KMS-11 (cell line): ENCODE measurements around the gene KANSL1.

Experiments used
- H2AFZ ChIP-seq: fragments of 200-600 bp; sonication (generic); 2 replicates; pipeline ENCODE4 v1.6.1; 2016; ENCODE audit warnings: antibody characterized with exemption, mixed run types, low read depth
- H3K27ac ChIP-seq: fragments of 200-600 bp; sonication (generic); 2 replicates; pipeline ENCODE4 v1.6.1; 2016; ENCODE audit warnings: mild to moderate bottlenecking, mixed run types
- H3K27me3 ChIP-seq: fragments of 200-600 bp; sonication (generic); 2 replicates; pipeline ENCODE4 v1.6.1; 2017; ENCODE audit warnings: mild to moderate bottlenecking, low read depth, mixed run types, moderate library complexity; ENCODE audit not compliant: insufficient read depth
- H3K36me3 ChIP-seq: fragments of 200-600 bp; sonication (generic); 2 replicates; pipeline ENCODE4 v1.6.1; 2017; ENCODE audit warnings: mild to moderate bottlenecking, mixed run types; ENCODE audit not compliant: insufficient read depth
- H3K4me1 ChIP-seq: fragments of 200-600 bp; sonication (generic); 2 replicates; pipeline ENCODE4 v1.6.1; 2016; ENCODE audit warnings: mild to moderate bottlenecking, low read depth, mixed run types; ENCODE audit not compliant: poor library complexity, severe bottlenecking
- H3K4me2 ChIP-seq: fragments of 200-600 bp; sonication (generic); 2 replicates; pipeline ENCODE4 v1.7.0; 2016; ENCODE audit warnings: mild to moderate bottlenecking, mixed run types
- H3K4me3 ChIP-seq: fragments of 200-600 bp; sonication (generic); IDR thresholded peaks from 2 replicates; pipeline ENCODE4 v1.6.1; 2017; ENCODE audit warnings: low read depth, low read length, mixed read lengths; ENCODE audit not compliant: insufficient read depth
- H3K79me2 ChIP-seq: fragments of 200-600 bp; sonication (generic); 2 replicates; pipeline ENCODE4 v1.6.1; 2016; ENCODE audit warnings: low read depth, mixed run types; ENCODE audit not compliant: insufficient read depth
- H3K9ac ChIP-seq: fragments of 200-600 bp; sonication (generic); 2 replicates; pipeline ENCODE4 v1.6.1; 2016; ENCODE audit warnings: mild to moderate bottlenecking, mixed run types
- H4K20me1 ChIP-seq: fragments of 200-600 bp; sonication (generic); 2 replicates; pipeline ENCODE4 v1.6.1; 2016; ENCODE audit warnings: mild to moderate bottlenecking, mixed run types; ENCODE audit not compliant: insufficient read depth
- TF ChIP-seq, protein P1 (sequence below): fragments of 200-600 bp; sonication (generic); conservative IDR thresholded peaks from 2 replicates; pipeline ENCODE4 v1.6.1; 2017; ENCODE audit warnings: low read depth, mild to moderate bottlenecking, antibody characterized with exemption, low read length, moderate library complexity, mixed read lengths

The KANSL1 gene

DNA sequence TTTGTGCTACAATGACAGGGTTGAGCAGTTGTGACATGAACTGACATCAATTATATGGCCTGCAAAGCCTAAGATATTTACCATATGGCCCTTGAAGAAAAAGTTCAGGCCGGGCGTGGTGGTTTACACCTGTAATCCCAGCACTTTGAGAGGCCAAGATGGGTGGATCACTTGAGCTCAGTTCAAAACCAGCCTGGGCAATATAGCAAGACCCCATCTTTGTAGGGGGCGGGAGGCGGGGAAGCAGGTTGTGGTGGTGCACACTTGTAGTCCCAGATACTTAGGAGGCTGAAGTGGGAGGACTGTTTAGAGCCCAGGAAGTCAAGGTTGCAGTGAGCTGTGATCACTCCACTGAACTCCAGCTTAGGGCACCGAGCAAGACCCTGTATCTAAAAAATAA is 145.8 kb downstream of the KANSL1 start:
- no peak overlapping the region for H3K27ac ChIP-seq
- TF ChIP-seq, protein P1, sequence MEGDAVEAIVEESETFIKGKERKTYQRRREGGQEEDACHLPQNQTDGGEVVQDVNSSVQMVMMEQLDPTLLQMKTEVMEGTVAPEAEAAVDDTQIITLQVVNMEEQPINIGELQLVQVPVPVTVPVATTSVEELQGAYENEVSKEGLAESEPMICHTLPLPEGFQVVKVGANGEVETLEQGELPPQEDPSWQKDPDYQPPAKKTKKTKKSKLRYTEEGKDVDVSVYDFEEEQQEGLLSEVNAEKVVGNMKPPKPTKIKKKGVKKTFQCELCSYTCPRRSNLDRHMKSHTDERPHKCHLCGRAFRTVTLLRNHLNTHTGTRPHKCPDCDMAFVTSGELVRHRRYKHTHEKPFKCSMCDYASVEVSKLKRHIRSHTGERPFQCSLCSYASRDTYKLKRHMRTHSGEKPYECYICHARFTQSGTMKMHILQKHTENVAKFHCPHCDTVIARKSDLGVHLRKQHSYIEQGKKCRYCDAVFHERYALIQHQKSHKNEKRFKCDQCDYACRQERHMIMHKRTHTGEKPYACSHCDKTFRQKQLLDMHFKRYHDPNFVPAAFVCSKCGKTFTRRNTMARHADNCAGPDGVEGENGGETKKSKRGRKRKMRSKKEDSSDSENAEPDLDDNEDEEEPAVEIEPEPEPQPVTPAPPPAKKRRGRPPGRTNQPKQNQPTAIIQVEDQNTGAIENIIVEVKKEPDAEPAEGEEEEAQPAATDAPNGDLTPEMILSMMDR: no peak
- no peak overlapping the region for H2AFZ ChIP-seq
- H4K20me1 ChIP-seq: no peaks in the 10 kb centered on the region
- no peak overlapping the region for H3K9ac ChIP-seq
- H3K79me2 ChIP-seq: peaks cover 8% of the 10 kb centered on the region; the same call in 1 of the 2 replicates
- no peaks in the 10 kb centered on the region for H3K27me3 ChIP-seq
- no peak overlapping the region for H3K4me3 ChIP-seq
- peaks cover 48% of the 10 kb centered on the region for H3K4me1 ChIP-seq
- H3K36me3 ChIP-seq: peaks cover 10% of the 10 kb centered on the region; the same call in 1 of the 2 replicates
- H3K4me2 ChIP-seq: no peak overlapping the region

DNA sequence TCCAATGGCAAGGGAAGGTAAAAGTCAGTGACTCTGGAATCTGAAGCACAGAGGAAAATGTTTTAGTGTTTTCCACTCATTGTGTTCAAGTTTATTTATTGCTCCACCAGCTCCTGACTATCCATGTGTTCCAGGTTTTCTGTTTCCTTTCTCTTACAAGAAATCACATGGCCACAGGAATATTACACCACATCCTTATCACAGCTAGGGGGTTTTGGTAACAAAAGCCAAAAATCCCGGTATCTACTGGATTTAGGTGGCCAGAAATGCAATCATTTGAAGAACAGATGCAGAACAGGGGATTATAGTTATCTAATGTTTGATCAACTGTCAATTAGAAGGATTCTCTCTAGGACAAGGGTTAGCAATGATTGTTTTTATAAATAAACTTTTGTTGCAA is 146.3 kb downstream of the KANSL1 start:
- H3K4me2 ChIP-seq: no peak overlapping the region
- TF ChIP-seq, protein P1: no peak
- no peak overlapping the region for H3K9ac ChIP-seq
- H3K4me3 ChIP-seq: no peak overlapping the region
- H2AFZ ChIP-seq: no peak overlapping the region
- H3K79me2 ChIP-seq: peaks cover 8% of the 10 kb centered on the region; the same call in 1 of the 2 replicates
- H3K36me3 ChIP-seq: peaks cover 10% of the 10 kb centered on the region; the same call in 1 of the 2 replicates
- no peak overlapping the region for H3K27ac ChIP-seq
- H3K27me3 ChIP-seq: no peaks in the 10 kb centered on the region
- H3K4me1 ChIP-seq: peaks cover 44% of the 10 kb centered on the region
- no peaks in the 10 kb centered on the region for H4K20me1 ChIP-seq

DNA sequence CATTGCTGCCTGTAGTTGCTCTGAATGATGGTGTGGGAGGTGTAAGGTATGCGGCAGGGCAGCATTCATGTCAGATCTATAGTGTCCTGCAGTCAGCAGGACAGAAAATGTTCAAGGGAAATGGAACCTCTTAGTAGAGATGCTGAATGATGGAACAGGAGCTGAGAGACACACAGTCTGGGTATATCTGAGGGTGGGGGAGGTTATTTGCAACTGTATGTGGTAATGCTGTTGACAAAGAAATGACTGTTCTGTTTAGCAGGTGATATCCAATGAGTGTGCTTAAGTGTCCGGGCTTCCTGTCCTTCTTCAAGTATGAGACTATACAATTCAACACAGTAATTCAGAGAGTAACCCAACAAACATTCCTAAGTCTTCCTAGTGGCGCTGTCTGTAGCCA is 147.6 kb downstream of the KANSL1 start:
- TF ChIP-seq, protein P1: no peak
- H3K27me3 ChIP-seq: no peaks in the 10 kb centered on the region
- H2AFZ ChIP-seq: no peak overlapping the region
- H3K4me3 ChIP-seq: no peak overlapping the region
- peaks cover 8% of the 10 kb centered on the region; the same call in 1 of the 2 replicates for H3K79me2 ChIP-seq
- H3K36me3 ChIP-seq: peaks cover 10% of the 10 kb centered on the region; the same call in 1 of the 2 replicates
- H3K9ac ChIP-seq: no peak overlapping the region
- H3K4me2 ChIP-seq: no peak overlapping the region
- no peaks in the 10 kb centered on the region for H4K20me1 ChIP-seq
- peaks cover 35% of the 10 kb centered on the region for H3K4me1 ChIP-seq
- no peak overlapping the region; the same call in 1 of the 2 replicates for H3K27ac ChIP-seq

DNA sequence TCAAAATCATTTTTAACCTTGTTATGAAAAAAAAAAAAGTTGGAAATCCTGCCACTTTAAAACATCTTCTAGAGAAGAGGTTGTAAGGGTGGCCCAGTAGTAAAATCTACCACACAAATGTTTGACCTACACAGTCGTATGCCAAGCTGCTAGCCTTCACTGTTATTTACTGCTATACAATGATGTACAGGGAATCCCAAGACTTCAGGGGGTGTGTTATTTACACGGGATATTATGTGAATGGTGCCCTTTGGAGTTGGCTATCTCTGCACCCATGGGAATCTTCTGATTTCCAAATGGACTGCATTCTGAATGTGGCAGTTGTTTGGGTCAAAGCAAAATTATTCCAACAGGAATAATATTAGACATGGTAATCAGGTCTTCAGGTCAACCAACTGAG is 148.2 kb downstream of the KANSL1 start:
- Histone ChIP-seq H3K27me3 (no peaks in the 10 kb centered on the region), H4K20me1 (no peaks in the 10 kb centered on the region), H3K36me3 (peaks cover 5% of the 10 kb centered on the region; the same call in 1 of the 2 replicates), H3K4me3 (no peak overlapping the region), H3K9ac (no peak overlapping the region), H3K27ac (no peak overlapping the region), H3K4me2 (no peak overlapping the region), H3K79me2 (peaks cover 8% of the 10 kb centered on the region; the same call in 1 of the 2 replicates), H3K4me1 (peaks cover 35% of the 10 kb centered on the region), H2AFZ (no peak overlapping the region)
- TF ChIP-seq, protein P1: no peak
